WI38 (cell line): ENCODE measurements around the gene NUTM1.

ENCODE experiments used
- H3K4me3 ChIP-seq: 2 replicates; pipeline ENCODE4 v1.5.1; 2011; ENCODE audit warnings: low read depth, mild to moderate bottlenecking, control low read depth, low read length
- CTCF ChIP-seq: IDR thresholded peaks from 2 replicates; pipeline ENCODE4 v1.5.1; 2012; ENCODE audit warnings: low read depth, mild to moderate bottlenecking, control low read depth, low read length

NUTM1 gene

GRCh38 chr15:34314491-34315490 is 28.3 kb upstream of the NUTM1 start:
- no peak overlapping the region for H3K4me3 ChIP-seq

GRCh38 chr15:34318277-34319079 is 24.6 kb upstream of the NUTM1 start:
- no peak for TF ChIP-seq CTCF
- peak overlapping the region; percentile 64 for H3K4me3 ChIP-seq

More at GRCh38 chr15:34314491-34315490, 28.3 kb upstream of the NUTM1 start:
- TF ChIP-seq CTCF = no peak

- no peak overlapping the region for H3K4me3 ChIP-seq
- TF ChIP-seq CTCF = no peak
Observed at GRCh38 chr15:34323217-34323616, 19.9 kb upstream of the NUTM1 start.

- TF ChIP-seq CTCF = no peak
- H3K4me3 ChIP-seq = no peak overlapping the region
Observed at GRCh38 chr15:34324933-34325332, 18.2 kb upstream of the NUTM1 start.

- TF ChIP-seq CTCF = no peak
- no peak overlapping the region for H3K4me3 ChIP-seq
Observed at GRCh38 chr15:34325368-34325767, 17.7 kb upstream of the NUTM1 start.

- no peak for TF ChIP-seq CTCF
Observed at GRCh38 chr15:34327906-34328305, 15.2 kb upstream of the NUTM1 start.

More at GRCh38 chr15:34327906-34328305, 15.2 kb upstream of the NUTM1 start:
- no peak overlapping the region for H3K4me3 ChIP-seq
